Liver (tissue), 9 donors: ENCODE measurements around the gene EXOC2. TPM values are rescaled to one million over a fixed set of nuclear protein-coding genes. Genes with fewer than 3 reads are reported as not detected.

Experiments
- DNase-seq: peaks from one replicate; pipeline ENCODE4 v3.0.0-alpha.2; 2017; ENCODE audit warnings: low spot score
- H3K27ac ChIP-seq, 2 donors: one replicate each; pipeline ENCODE4 v1.7.0; 2013; ENCODE audit warnings: inconsistent platforms in 2 of 2, low read length in 2 of 2, control low read depth in 1 of 2, low read depth in 1 of 2, mild to moderate bottlenecking in 1 of 2
- H3K27me3 ChIP-seq, 4 donors: one replicate each; pipeline versions ENCODE4 v1.6.1 to v1.7.0; 2013; ENCODE audit warnings: low read length in 3 of 4, inconsistent platforms in 1 of 4, mild to moderate bottlenecking in 1 of 4, moderate library complexity in 1 of 4; ENCODE audit not compliant: control insufficient read depth in 4 of 4, insufficient read depth in 4 of 4
- H3K36me3 ChIP-seq, 4 donors: one replicate each; pipeline versions ENCODE4 v1.6.1 to v1.7.0; 2013; ENCODE audit warnings: low read length in 3 of 4, mild to moderate bottlenecking in 3 of 4, low read depth in 1 of 4, moderate library complexity in 1 of 4; ENCODE audit not compliant: control insufficient read depth in 4 of 4, insufficient read depth in 3 of 4
- H3K4me1 ChIP-seq, 4 donors: one replicate each; pipeline versions ENCODE4 v1.6.1 to v1.7.0; 2013; ENCODE audit warnings: low read length in 3 of 4, mild to moderate bottlenecking in 3 of 4, moderate library complexity in 1 of 4; ENCODE audit not compliant: control insufficient read depth in 4 of 4, insufficient read depth in 4 of 4
- H3K4me3 ChIP-seq, 3 donors: one replicate each; pipeline versions ENCODE4 v1.6.1 to v1.7.0; 2013; ENCODE audit warnings: low read length in 3 of 3, control low read depth in 1 of 3, low read depth in 1 of 3, mild to moderate bottlenecking in 1 of 3
- H3K9ac ChIP-seq, 2 donors: one replicate each; pipeline ENCODE4 v1.7.0; 2013; ENCODE audit warnings: low read length in 2 of 2, mild to moderate bottlenecking in 2 of 2, moderate library complexity in 2 of 2, control low read depth in 1 of 2, low read depth in 1 of 2
- H3K9me3 ChIP-seq, 4 donors: one replicate each; pipeline versions ENCODE4 v1.6.1 to v1.7.0; 2013; ENCODE audit warnings: low read length in 3 of 4; ENCODE audit not compliant: control insufficient read depth in 4 of 4
- ATF3 ChIP-seq: IDR thresholded peaks from 2 replicates; pipeline ENCODE4 v1.6.1; 2016; ENCODE audit warnings: antibody characterized with exemption
- CTCF ChIP-seq: fragments of 150-350 bp; IDR thresholded peaks from 2 replicates; pipeline ENCODE4 v1.5.1; 2017; ENCODE audit warnings: improper control_type of control experiment, low read depth, low read length; ENCODE audit not compliant: missing input control
- EGR1 ChIP-seq, 2 donors: IDR thresholded peaks; 2 replicates each; pipeline ENCODE4 v1.6.1; 2016 to 2018; ENCODE audit warnings: antibody characterized with exemption in 2 of 2, low read depth in 2 of 2
- FOXA1 ChIP-seq: IDR thresholded peaks from 2 replicates; pipeline ENCODE4 v1.6.1; 2016; ENCODE audit warnings: antibody characterized with exemption
- FOXA2 ChIP-seq: IDR thresholded peaks from 2 replicates; pipeline ENCODE4 v1.6.1; 2016; ENCODE audit warnings: antibody characterized with exemption
- GABPA ChIP-seq, 2 donors: IDR thresholded peaks in 1 of 2; conservative IDR thresholded peaks in 1 of 2; 2 replicates each; pipeline ENCODE4 v1.6.1; 2016; ENCODE audit warnings: antibody characterized with exemption in 2 of 2, mild to moderate bottlenecking in 1 of 2, moderate library complexity in 1 of 2
- HNF4A ChIP-seq, 2 donors: conservative IDR thresholded peaks; 2 replicates each; pipeline ENCODE4 v1.6.1; 2016; ENCODE audit warnings: antibody characterized with exemption in 2 of 2, mild to moderate bottlenecking in 2 of 2
- HNF4G ChIP-seq: IDR thresholded peaks from 2 replicates; pipeline ENCODE4 v1.6.1; 2016; ENCODE audit warnings: antibody characterized with exemption
- JUND ChIP-seq, 2 donors: IDR thresholded peaks; 2 replicates each; pipeline ENCODE4 v1.6.1; 2016; ENCODE audit warnings: antibody characterized with exemption in 2 of 2
- MAX ChIP-seq: IDR thresholded peaks from 2 replicates; pipeline ENCODE4 v1.6.1; 2016; ENCODE audit warnings: antibody characterized with exemption
- NR2F2 ChIP-seq: IDR thresholded peaks from 2 replicates; pipeline ENCODE4 v1.6.1; 2016; ENCODE audit warnings: antibody characterized with exemption
- RAD21 ChIP-seq, 2 donors: IDR thresholded peaks; 2 replicates each; pipeline ENCODE4 v1.6.1; 2016; ENCODE audit warnings: antibody characterized with exemption in 2 of 2, mild to moderate bottlenecking in 2 of 2
- REST ChIP-seq: IDR thresholded peaks from 2 replicates; pipeline ENCODE4 v1.6.1; 2016; ENCODE audit warnings: antibody characterized with exemption, mild to moderate bottlenecking
- SP1 ChIP-seq: IDR thresholded peaks from 2 replicates; pipeline ENCODE4 v1.6.1; 2018; ENCODE audit warnings: antibody characterized with exemption, mild to moderate bottlenecking
- TAF1 ChIP-seq: conservative IDR thresholded peaks from 2 replicates; pipeline ENCODE4 v1.6.1; 2016; ENCODE audit warnings: antibody characterized with exemption, mild to moderate bottlenecking
- YY1 ChIP-seq: IDR thresholded peaks from 2 replicates; pipeline ENCODE4 v1.6.1; 2016; ENCODE audit warnings: antibody characterized with exemption, mild to moderate bottlenecking
- ZBTB33 ChIP-seq: IDR thresholded peaks from 2 replicates; pipeline ENCODE4 v1.6.1; 2016; ENCODE audit warnings: antibody characterized with exemption
- WGBS: extraction: QIAGEN DNeasy Blood & Tissue Kit; methylation state at CpG from one replicate; pipeline ENCODE4 v1.1.7; 2013; 5-methylcytosine and 5-hydroxymethylcytosine counted together
- polyA plus RNA-seq, 2 donors: library from polyadenylated mRNA; stranded (reverse) in 1 of 2; unstranded in 1 of 2; fragments of 200-250 nt in 1 of 2; fragments of >200 nt in 1 of 2; fragmentation: Nextera tagmentation in 1 of 2; extraction: Ambion mirVana in 1 of 2; gene quantifications; one replicate each; pipeline versions ENCODE4 v1.2.1 to v1.2.3, GENCODE V29; 2013 to 2015
- total RNA-seq, 2 donors: library from RNA; depleted of rRNA; stranded (reverse); fragments of >200 nt; gene quantifications; one replicate each; pipeline ENCODE4 v1.2.3, GENCODE V29; 2014
- donor health status: healthy.
- donor health status: healthy.
- donor health status: healthy.
- donor health status: healthy.
- donor health status: healthy.

Gene EXOC2
- total and polyA plus RNA-seq, 4 donors: 6.7 to 15.3 (median 9.2) TPM

- H3K4me1 ChIP-seq: peaks cover 3 to 21% (median 12%) of the 10 kb centered on the region in 4 donors
Observed at GRCh38 chr6:707576-708236, 14.8 kb upstream of the EXOC2 start.

More at GRCh38 chr6:707576-708236, 14.8 kb upstream of the EXOC2 start:
- DNase-seq: no peak
- WGBS: 91% methylated on average over 10 of the region's 10 CpGs
- Histone ChIP-seq H3K27me3 (peaks cover 0 to 5% (median 0%) of the 10 kb centered on the region in 4 donors), H3K27ac (no peak overlapping the region), H3K36me3 (no peaks in the 10 kb centered on the region), H3K9ac (no peak overlapping the region), H3K9me3 (no peaks in the 10 kb centered on the region), H3K4me3 (no peak overlapping the region)
- TF ChIP-seq RAD21 (IDR thresholded peaks at IDR 0.05) (no peak), CTCF (no peak), FOXA2 (no peak), GABPA (IDR thresholded peaks at IDR 0.05 in 1 of 2, conservative IDR thresholded peaks at IDR 0.05 in 1 of 2) (no peak), REST (no peak), MAX (no peak), ATF3 (no peak), HNF4G (no peak), FOXA1 (no peak), JUND (IDR thresholded peaks at IDR 0.05) (no peak), HNF4A (conservative IDR thresholded peaks at IDR 0.05) (no peak), ZBTB33 (no peak), TAF1 (no peak), EGR1 (IDR thresholded peaks at IDR 0.05; ENCODE audit: low read depth in 2 of 2) (no peak), NR2F2 (no peak), YY1 (no peak), SP1 (no peak)
